Panc1 (cell line): ENCODE data around the gene EMX1. TPM values are rescaled to one million over a fixed set of nuclear protein-coding genes. Genes with fewer than 3 reads are reported as not detected.

ENCODE experiments used
- ATAC-seq: fragments of 200-7000 bp; cut with Tn5 transposase; 2 replicates; pipeline ENCODE4 v1.9.1; 2020; ENCODE audit warnings: mild to moderate bottlenecking, moderate library complexity
- BruUV-seq: library from RNA; stranded (reverse); fragments of 400-500 nt; replicated peaks from 2 replicates; lab custom pipeline; 2021; lab: Mats Ljungman, UMichigan
- CTCF ChIA-PET: fragments of 300-600 bp; sonication (Branson Sonifier 250); formaldehyde crosslinking; loops from one replicate; lab custom pipeline; 2022; ENCODE audit warnings: antibody characterized with exemption; lab: Charles Lee
- POLR2A ChIA-PET: fragments of 300-600 bp; sonication (Branson Sonifier 250); formaldehyde crosslinking; loops from one replicate; lab custom pipeline; 2022; ENCODE audit warnings: antibody characterized with exemption; lab: Charles Lee
- DNase-seq: peaks from one replicate; pipeline ENCODE4 v3.0.0-alpha.2; 2010; ENCODE audit warnings: low read depth, low spot score
- H3K27ac ChIP-seq: 2 replicates; pipeline ENCODE4 v1.5.1; 2011; ENCODE audit warnings: mild to moderate bottlenecking, low read length, inconsistent platforms
- H3K27me3 ChIP-seq: fragments of 200-500 bp; sonication (Bioruptor generic); 2 replicates; pipeline ENCODE4 v1.6.0; 2014; ENCODE audit warnings: low read length, inconsistent platforms; ENCODE audit not compliant: control insufficient read depth, insufficient read depth
- H3K36me3 ChIP-seq: fragments of 200-500 bp; sonication (Bioruptor generic); 2 replicates; pipeline ENCODE4 v1.5.1; 2014; ENCODE audit warnings: inconsistent platforms, mild to moderate bottlenecking, low read length, moderate library complexity; ENCODE audit not compliant: control insufficient read depth, insufficient read depth
- H3K4me1 ChIP-seq: 2 replicates; pipeline ENCODE4 v1.5.1; 2011; ENCODE audit warnings: inconsistent platforms, mild to moderate bottlenecking, low read length, moderate library complexity; ENCODE audit not compliant: control insufficient read depth, insufficient read depth
- H3K4me3 ChIP-seq, 2 experiments: 2 replicates each; pipeline ENCODE4 v1.5.1; 2011 to 2012; ENCODE audit warnings: low read depth in 2 of 2, low read length in 2 of 2, mild to moderate bottlenecking in 2 of 2, inconsistent platforms in 1 of 2, moderate library complexity in 1 of 2
- H3K9me3 ChIP-seq: fragments of 200-500 bp; sonication (Bioruptor generic); 2 replicates; pipeline ENCODE4 v1.5.1; 2014; ENCODE audit warnings: low read depth, mild to moderate bottlenecking, inconsistent platforms, low read length, moderate library complexity; ENCODE audit not compliant: control insufficient read depth, insufficient read depth
- POLR2AphosphoS5 ChIP-seq: IDR thresholded peaks from 2 replicates; pipeline ENCODE4 v1.6.1; 2012; ENCODE audit warnings: mild to moderate bottlenecking, low read depth, low read length, moderate library complexity
- SIN3A ChIP-seq: IDR thresholded peaks from 2 replicates; pipeline ENCODE4 v1.6.1; 2012; ENCODE audit warnings: low read depth, mild to moderate bottlenecking, low read length, moderate library complexity, borderline replicate concordance; ENCODE audit not compliant: insufficient read depth
- TCF7L2 ChIP-seq: IDR thresholded peaks from 2 replicates; pipeline ENCODE4 v1.6.1; 2011; ENCODE audit warnings: mild to moderate bottlenecking, low read depth, low read length, inconsistent platforms
- in situ Hi-C: cut with HindIII; loops from 2 replicates; pipeline ENCODE4 v1.10.0; 2016; ENCODE audit warnings: low sequenced_read_pairs, low pct_unique_long_range_greater_than_20kb
- intact Hi-C: fragments of 100-400 bp; cut with micrococcal nuclease; formaldehyde crosslinking; loops from one replicate; pipeline ENCODE4 v1.10.0; 2022; ENCODE audit not compliant: unreplicated experiment
- total RNA-seq: library from RNA; stranded (reverse); gene quantifications from one replicate; pipeline ENCODE4 v1.2.1, GENCODE V29; 2021; ENCODE audit not compliant: unreplicated experiment
- TF ChIP-seq, protein P1 (sequence below): fragments of 450-650 bp; IDR thresholded peaks from 2 replicates; pipeline ENCODE4 v1.5.1; 2017; ENCODE audit warnings: mild to moderate bottlenecking
- TF ChIP-seq, protein P2 (sequence below), 2 experiments: IDR thresholded peaks; 2 replicates each; pipeline ENCODE4 v1.6.1; 2011 to 2012; ENCODE audit warnings: low read depth in 2 of 2, control low read depth in 1 of 2, low read length in 1 of 2, mild to moderate bottlenecking in 1 of 2, moderate library complexity in 1 of 2; ENCODE audit not compliant: insufficient read depth in 1 of 2

Gene EMX1
- total RNA-seq, 1 experiment from 2014 or later: 0.36 TPM

DNA sequence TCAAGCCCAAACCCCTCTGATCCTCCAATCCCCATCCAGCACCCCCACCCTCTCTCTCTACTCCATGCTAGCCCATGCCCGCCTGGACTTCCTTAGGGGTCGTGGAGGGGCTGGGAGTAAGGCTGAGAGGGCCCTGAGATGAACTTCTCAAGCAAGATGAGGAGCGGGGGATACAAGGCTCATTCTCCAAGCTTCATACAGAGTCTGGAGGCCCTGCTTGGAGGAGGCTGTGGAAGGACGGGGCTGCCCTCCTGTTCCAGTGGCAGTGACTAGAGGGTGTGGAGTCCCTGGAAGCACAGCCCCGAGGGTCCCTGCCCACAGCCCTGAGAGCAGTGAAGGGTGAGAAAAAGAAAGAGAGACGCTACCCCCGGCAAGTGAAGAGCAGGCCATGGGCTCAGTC lies 45.6 kb downstream of the EMX1 start:
- Histone ChIP-seq H3K9me3 (no peaks in the 10 kb centered on the region), H3K36me3 (no peaks in the 10 kb centered on the region), H3K27me3 (no peaks in the 10 kb centered on the region), H3K4me1 (no peaks in the 10 kb centered on the region), H3K27ac (no peak overlapping the region), H3K4me3 (no peak overlapping the region)
- in situ Hi-C loops: no loop called here
- no peak for DNase-seq
- ChIA-PET CTCF (no interaction called here), POLR2A (no interaction called here)
- intact Hi-C loops: no loop called here
- TF ChIP-seq SIN3A: no peak
- TF ChIP-seq, protein P1, sequence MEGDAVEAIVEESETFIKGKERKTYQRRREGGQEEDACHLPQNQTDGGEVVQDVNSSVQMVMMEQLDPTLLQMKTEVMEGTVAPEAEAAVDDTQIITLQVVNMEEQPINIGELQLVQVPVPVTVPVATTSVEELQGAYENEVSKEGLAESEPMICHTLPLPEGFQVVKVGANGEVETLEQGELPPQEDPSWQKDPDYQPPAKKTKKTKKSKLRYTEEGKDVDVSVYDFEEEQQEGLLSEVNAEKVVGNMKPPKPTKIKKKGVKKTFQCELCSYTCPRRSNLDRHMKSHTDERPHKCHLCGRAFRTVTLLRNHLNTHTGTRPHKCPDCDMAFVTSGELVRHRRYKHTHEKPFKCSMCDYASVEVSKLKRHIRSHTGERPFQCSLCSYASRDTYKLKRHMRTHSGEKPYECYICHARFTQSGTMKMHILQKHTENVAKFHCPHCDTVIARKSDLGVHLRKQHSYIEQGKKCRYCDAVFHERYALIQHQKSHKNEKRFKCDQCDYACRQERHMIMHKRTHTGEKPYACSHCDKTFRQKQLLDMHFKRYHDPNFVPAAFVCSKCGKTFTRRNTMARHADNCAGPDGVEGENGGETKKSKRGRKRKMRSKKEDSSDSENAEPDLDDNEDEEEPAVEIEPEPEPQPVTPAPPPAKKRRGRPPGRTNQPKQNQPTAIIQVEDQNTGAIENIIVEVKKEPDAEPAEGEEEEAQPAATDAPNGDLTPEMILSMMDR: no peak
- no peak for TF ChIP-seq POLR2AphosphoS5
- TF ChIP-seq TCF7L2: no peak
- TF ChIP-seq, protein P2, sequence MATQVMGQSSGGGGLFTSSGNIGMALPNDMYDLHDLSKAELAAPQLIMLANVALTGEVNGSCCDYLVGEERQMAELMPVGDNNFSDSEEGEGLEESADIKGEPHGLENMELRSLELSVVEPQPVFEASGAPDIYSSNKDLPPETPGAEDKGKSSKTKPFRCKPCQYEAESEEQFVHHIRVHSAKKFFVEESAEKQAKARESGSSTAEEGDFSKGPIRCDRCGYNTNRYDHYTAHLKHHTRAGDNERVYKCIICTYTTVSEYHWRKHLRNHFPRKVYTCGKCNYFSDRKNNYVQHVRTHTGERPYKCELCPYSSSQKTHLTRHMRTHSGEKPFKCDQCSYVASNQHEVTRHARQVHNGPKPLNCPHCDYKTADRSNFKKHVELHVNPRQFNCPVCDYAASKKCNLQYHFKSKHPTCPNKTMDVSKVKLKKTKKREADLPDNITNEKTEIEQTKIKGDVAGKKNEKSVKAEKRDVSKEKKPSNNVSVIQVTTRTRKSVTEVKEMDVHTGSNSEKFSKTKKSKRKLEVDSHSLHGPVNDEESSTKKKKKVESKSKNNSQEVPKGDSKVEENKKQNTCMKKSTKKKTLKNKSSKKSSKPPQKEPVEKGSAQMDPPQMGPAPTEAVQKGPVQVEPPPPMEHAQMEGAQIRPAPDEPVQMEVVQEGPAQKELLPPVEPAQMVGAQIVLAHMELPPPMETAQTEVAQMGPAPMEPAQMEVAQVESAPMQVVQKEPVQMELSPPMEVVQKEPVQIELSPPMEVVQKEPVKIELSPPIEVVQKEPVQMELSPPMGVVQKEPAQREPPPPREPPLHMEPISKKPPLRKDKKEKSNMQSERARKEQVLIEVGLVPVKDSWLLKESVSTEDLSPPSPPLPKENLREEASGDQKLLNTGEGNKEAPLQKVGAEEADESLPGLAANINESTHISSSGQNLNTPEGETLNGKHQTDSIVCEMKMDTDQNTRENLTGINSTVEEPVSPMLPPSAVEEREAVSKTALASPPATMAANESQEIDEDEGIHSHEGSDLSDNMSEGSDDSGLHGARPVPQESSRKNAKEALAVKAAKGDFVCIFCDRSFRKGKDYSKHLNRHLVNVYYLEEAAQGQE (IDR thresholded peaks at IDR 0.05; ENCODE audit: insufficient read depth in 1 of 2, low read depth in 2 of 2, low read length in 1 of 2): no peak
- ATAC-seq: no peak
- BruUV-seq: no TSS peak

DNA sequence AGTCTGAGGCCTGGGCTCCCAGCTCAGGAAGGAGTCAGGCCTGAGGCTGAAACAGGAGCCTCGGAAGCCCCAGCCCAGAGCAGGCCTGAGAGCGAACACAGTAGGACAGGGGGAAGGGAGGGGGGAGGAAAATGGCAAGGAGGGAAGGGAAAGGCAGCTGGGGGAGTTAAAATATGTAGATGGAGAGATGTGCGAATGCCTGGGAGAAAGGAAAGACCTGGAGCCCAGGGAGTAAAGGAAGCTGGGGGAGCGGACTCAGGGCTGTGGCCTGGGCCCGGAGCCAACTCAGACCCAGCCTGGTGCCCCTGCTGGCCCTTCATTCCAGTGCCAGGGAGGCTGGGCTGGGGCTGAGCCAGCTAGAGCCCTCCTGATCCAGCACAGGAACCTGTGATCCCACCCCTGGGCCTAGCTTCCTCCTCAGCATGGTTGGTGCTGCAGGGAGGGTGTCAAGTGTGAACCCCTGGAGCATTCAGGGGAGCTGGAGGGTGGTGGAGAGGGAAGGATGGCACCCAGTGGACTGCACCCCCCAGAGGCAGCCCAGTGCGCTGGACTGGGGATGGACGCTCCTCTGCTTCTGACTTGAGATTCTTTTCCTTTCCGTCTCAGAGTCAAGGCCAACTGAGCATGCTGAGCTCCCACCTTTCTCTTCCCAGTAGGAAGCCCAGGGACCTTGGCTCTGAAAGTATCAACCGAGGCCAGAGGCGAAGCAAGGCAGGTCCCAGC lies 46.3 kb downstream of the EMX1 start:
- ChIA-PET POLR2A (no interaction called here), CTCF (interaction anchor here (0.8 kb wide), 1 partner anchor 10 kb away, joined by 5 read pairs; no protein-coding TSS in a partner anchor)
- TF ChIP-seq, protein P1: no peak
- no peak for TF ChIP-seq TCF7L2
- TF ChIP-seq POLR2AphosphoS5: no peak
- no peak for TF ChIP-seq SIN3A
- TF ChIP-seq, protein P2 (IDR thresholded peaks at IDR 0.05; ENCODE audit: insufficient read depth in 1 of 2, low read depth in 2 of 2, low read length in 1 of 2): no peak
- BruUV-seq: no TSS peak
- DNase-seq: no peak
- Histone ChIP-seq H3K9me3 (no peaks in the 10 kb centered on the region), H3K36me3 (no peaks in the 10 kb centered on the region), H3K4me3 (no peak overlapping the region), H3K4me1 (no peaks in the 10 kb centered on the region), H3K27me3 (no peaks in the 10 kb centered on the region), H3K27ac (no peak overlapping the region)
- ATAC-seq: no peak
- in situ Hi-C loops: no loop called here
- intact Hi-C loops: no loop called here
